IMR-90 (cell line): ENCODE data around the gene GJA4.

Experiments
- CEBPB ChIP-seq: IDR thresholded peaks from 2 replicates; pipeline ENCODE4 v1.6.1; 2012; ENCODE audit warnings: low read depth, low read length, improper control_type of control experiment
- CHD1 ChIP-seq: IDR thresholded peaks from 2 replicates; pipeline ENCODE4 v1.6.1; 2012; ENCODE audit warnings: low read depth, low read length, improper control_type of control experiment
- CTCF ChIP-seq: conservative IDR thresholded peaks from 2 replicates; pipeline ENCODE4 v1.5.1; 2012; ENCODE audit warnings: mild to moderate bottlenecking, low read depth, low read length, improper control_type of control experiment
- FOS ChIP-seq: fragments of 150-350 bp; IDR thresholded peaks from 2 replicates; pipeline ENCODE4 v1.6.1; 2016; ENCODE audit warnings: low read depth, low read length
- MXI1 ChIP-seq: IDR thresholded peaks from 2 replicates; pipeline ENCODE4 v1.6.1; 2012; ENCODE audit warnings: low read depth, mild to moderate bottlenecking, low read length, moderate library complexity, borderline replicate concordance
- NFE2L2 ChIP-seq: fragments of 150-350 bp; IDR thresholded peaks from 2 replicates; pipeline ENCODE4 v1.6.1; 2016; ENCODE audit warnings: low read depth, mild to moderate bottlenecking, low read length
- POLR2A ChIP-seq: IDR thresholded peaks from 2 replicates; pipeline ENCODE4 v1.6.1; 2012; ENCODE audit warnings: mild to moderate bottlenecking, low read depth, low read length
- RAD21 ChIP-seq: IDR thresholded peaks from 2 replicates; pipeline ENCODE4 v1.6.1; 2012; ENCODE audit warnings: low read length, improper control_type of control experiment
- RFX5 ChIP-seq: IDR thresholded peaks from 2 replicates; pipeline ENCODE4 v1.8.0; 2012; ENCODE audit warnings: low read depth, mild to moderate bottlenecking, low read length, moderate library complexity
- SMC3 ChIP-seq: fragments of 150-350 bp; IDR thresholded peaks from 2 replicates; pipeline ENCODE4 v1.6.1; 2016; ENCODE audit warnings: low read depth, mild to moderate bottlenecking, antibody characterized with exemption, low read length, moderate library complexity
- USF2 ChIP-seq: fragments of 150-350 bp; IDR thresholded peaks from 2 replicates; pipeline ENCODE4 v1.6.1; 2017; ENCODE audit warnings: mild to moderate bottlenecking, antibody characterized with exemption, low read length, low read depth

- no peak for TF ChIP-seq POLR2A
- TF ChIP-seq SMC3: no peak
- TF ChIP-seq CTCF: no peak
- TF ChIP-seq USF2: no peak
- TF ChIP-seq NFE2L2: no peak
- no peak for TF ChIP-seq CEBPB
- no peak for TF ChIP-seq MXI1
- TF ChIP-seq CHD1: no peak
- no peak for TF ChIP-seq FOS
- TF ChIP-seq RAD21: no peak
- no peak for TF ChIP-seq RFX5
These were observed 3.1 kb downstream of the GJA4 start for GRCh38 chr1:34795916-34796315.
